Fibroblast of lung (primary cell): ENCODE data around the gene PLPP7.

Source experiments
- EZH2 ChIP-seq: IDR thresholded peaks from 2 replicates; pipeline ENCODE4 v1.5.1; 2012; ENCODE audit warnings: low read length, control low read depth, mild to moderate bottlenecking; ENCODE audit errors: missing control alignments
- TF ChIP-seq, protein P1 (sequence below), 2 donors: IDR thresholded peaks in 1 of 2; conservative IDR thresholded peaks in 1 of 2; 1 replicate in 1 of 2; 2 replicates in 1 of 2; pipeline ENCODE4 v1.5.1; 2011 to 2012; ENCODE audit warnings: low read length in 2 of 2, control low read depth in 1 of 2, inconsistent platforms in 1 of 2, low read depth in 1 of 2, mild to moderate bottlenecking in 1 of 2

DNA sequence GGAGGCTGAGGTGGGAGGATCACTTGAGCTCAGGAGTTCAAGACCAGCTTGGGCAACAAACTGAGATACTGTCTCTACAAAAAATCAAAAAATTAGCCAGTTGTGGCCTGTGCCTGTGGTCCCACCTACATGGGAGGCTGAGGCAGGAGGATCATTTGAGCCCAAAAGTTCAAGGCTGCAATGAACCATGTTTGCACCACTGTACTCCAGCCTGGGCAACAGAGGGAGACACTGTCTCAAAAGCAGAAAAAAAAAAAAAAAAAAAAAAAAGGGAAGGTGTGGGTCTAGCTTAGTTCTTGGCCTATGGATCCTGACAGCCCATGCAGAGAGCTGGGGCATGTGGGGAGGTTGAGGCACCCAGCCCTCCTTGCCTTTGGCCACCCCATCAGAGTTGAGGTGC lies 10.9 kb downstream of the PLPP7 start:
- TF ChIP-seq, protein P1, sequence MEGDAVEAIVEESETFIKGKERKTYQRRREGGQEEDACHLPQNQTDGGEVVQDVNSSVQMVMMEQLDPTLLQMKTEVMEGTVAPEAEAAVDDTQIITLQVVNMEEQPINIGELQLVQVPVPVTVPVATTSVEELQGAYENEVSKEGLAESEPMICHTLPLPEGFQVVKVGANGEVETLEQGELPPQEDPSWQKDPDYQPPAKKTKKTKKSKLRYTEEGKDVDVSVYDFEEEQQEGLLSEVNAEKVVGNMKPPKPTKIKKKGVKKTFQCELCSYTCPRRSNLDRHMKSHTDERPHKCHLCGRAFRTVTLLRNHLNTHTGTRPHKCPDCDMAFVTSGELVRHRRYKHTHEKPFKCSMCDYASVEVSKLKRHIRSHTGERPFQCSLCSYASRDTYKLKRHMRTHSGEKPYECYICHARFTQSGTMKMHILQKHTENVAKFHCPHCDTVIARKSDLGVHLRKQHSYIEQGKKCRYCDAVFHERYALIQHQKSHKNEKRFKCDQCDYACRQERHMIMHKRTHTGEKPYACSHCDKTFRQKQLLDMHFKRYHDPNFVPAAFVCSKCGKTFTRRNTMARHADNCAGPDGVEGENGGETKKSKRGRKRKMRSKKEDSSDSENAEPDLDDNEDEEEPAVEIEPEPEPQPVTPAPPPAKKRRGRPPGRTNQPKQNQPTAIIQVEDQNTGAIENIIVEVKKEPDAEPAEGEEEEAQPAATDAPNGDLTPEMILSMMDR (conservative IDR thresholded peaks at IDR 0.05 in 1 of 2, IDR thresholded peaks at IDR 0.05 in 1 of 2; ENCODE audit: low read depth in 1 of 2, low read length in 2 of 2), result no peak
- no peak for TF ChIP-seq EZH2
